HepG2 (cell line): ENCODE data around the gene CNEP1R1. TPM values are rescaled to one million over a fixed set of nuclear protein-coding genes. Genes with fewer than 3 reads are reported as not detected.

ENCODE experiments used
- ATAC-seq: fragments of 200-7000 bp; cut with Tn5 transposase; 3 replicates; pipeline ENCODE4 v1.9.1; 2020; ENCODE audit warnings: mild to moderate bottlenecking, moderate library complexity
- BruUV-seq: library from RNA; stranded (reverse); fragments of 400-500 nt; replicated peaks from 2 replicates; lab custom pipeline; 2021; lab: Mats Ljungman, UMichigan
- CTCF ChIA-PET: fragments of 300-600 bp; formaldehyde crosslinking; extraction: SDS; loops from one replicate; lab custom pipeline; 2021; ENCODE audit warnings: low total read pairs, inconsistent platforms, low intra/inter-chr PET ratio; lab: Yijun Ruan, JAX
- POLR2A ChIA-PET: fragments of 350-600 bp; sonication (Branson Sonifier 250); formaldehyde crosslinking; loops from one replicate; lab custom pipeline; 2020; ENCODE audit warnings: antibody characterized with exemption, inconsistent platforms; lab: Yijun Ruan, JAX
- DNase-seq: peaks from one replicate; pipeline ENCODE4 v3.0.0-alpha.2; 2015; ENCODE audit warnings: low spot score
- FAIRE-seq: peaks from 3 replicates; lab custom pipeline; 2011; peaks lifted over from hg19 to GRCh38; lab: Jason Lieb, UNC
- H2AFZ ChIP-seq: one replicate; pipeline ENCODE4 v1.6.1; 2011; ENCODE audit warnings: low read length, inconsistent platforms
- H3K27ac ChIP-seq: fragments of 300-600 bp; 3 replicates; pipeline ENCODE4 v1.8.0; 2011; ENCODE audit warnings: mixed run types, mild to moderate bottlenecking, mixed read lengths, low read length, inconsistent platforms; ENCODE audit not compliant: insufficient read depth; ENCODE audit errors: extremely low read length
- H3K27me3 ChIP-seq, 2 experiments: fragments of 200-600 bp in 1 of 2; 2 replicates in 1 of 2; 3 replicates in 1 of 2; pipeline versions ENCODE4 v1.6.0 to v1.8.0; 2011; ENCODE audit warnings: low read length in 2 of 2, mild to moderate bottlenecking in 2 of 2, moderate library complexity in 2 of 2, inconsistent platforms in 1 of 2; ENCODE audit not compliant: insufficient read depth in 2 of 2, control insufficient read depth in 1 of 2
- H3K36me3 ChIP-seq, 2 experiments: fragments of 200-600 bp in 1 of 2; replicated peaks in 1 of 2; 2 replicates in 1 of 2; 3 replicates in 1 of 2; pipeline versions ENCODE4 v1.5.1 to v1.8.0; 2011; ENCODE audit warnings: low read length in 2 of 2, inconsistent platforms in 1 of 2; ENCODE audit not compliant: insufficient read depth in 2 of 2, control insufficient read depth in 1 of 2
- H3K4me1 ChIP-seq: 2 replicates; pipeline ENCODE4 v1.5.1; 2012; ENCODE audit warnings: low read length, inconsistent platforms; ENCODE audit not compliant: insufficient read depth
- H3K4me2 ChIP-seq: 2 replicates; pipeline ENCODE4 v1.6.0; 2011; ENCODE audit warnings: low read depth, low read length, inconsistent platforms
- H3K4me3 ChIP-seq, 3 experiments: fragments of 200-600 bp in 1 of 3; sonication (generic), shearing (Covaris generic) in 1 of 3; replicated peaks in 1 of 3; 2 replicates each; pipeline ENCODE4 v1.5.1; 2011 to 2016; ENCODE audit warnings: low read length in 3 of 3, inconsistent platforms in 2 of 3, low read depth in 2 of 3, mild to moderate bottlenecking in 2 of 3, control low read depth in 1 of 3, mixed read lengths in 1 of 3; ENCODE audit not compliant: insufficient read depth in 1 of 3
- H3K79me2 ChIP-seq: one replicate; pipeline ENCODE4 v1.6.1; 2011; ENCODE audit warnings: low read length, inconsistent platforms; ENCODE audit not compliant: insufficient read depth
- H3K9ac ChIP-seq: 2 replicates; pipeline ENCODE4 v1.6.0; 2011; ENCODE audit warnings: mild to moderate bottlenecking, low read depth, low read length, inconsistent platforms; ENCODE audit not compliant: insufficient read depth
- H3K9me3 ChIP-seq: 2 replicates; pipeline ENCODE4 v1.5.1; 2012; ENCODE audit warnings: mild to moderate bottlenecking, low read length
- H4K20me1 ChIP-seq: 2 replicates; pipeline ENCODE4 v1.6.0; 2011; ENCODE audit warnings: inconsistent platforms, mild to moderate bottlenecking, low read length, moderate library complexity; ENCODE audit not compliant: insufficient read depth
- HCFC1 ChIP-seq: fragments of 150-350 bp; IDR thresholded peaks from 2 replicates; pipeline ENCODE4 v1.6.1; 2014; ENCODE audit warnings: low read depth, low read length
- HNF1A ChIP-seq, 2 experiments: sonication (generic) in 1 of 2; formaldehyde crosslinking in 1 of 2; IDR thresholded peaks; 2 replicates each; pipeline versions ENCODE4 v1.4.0 to v1.6.1; 2016 to 2020; ENCODE audit warnings: borderline replicate concordance in 1 of 2, low read depth in 1 of 2, mild to moderate bottlenecking in 1 of 2, missing genetic modification reagents in 1 of 2
- HNRNPH1 ChIP-seq: fragments of 200-400 bp; formaldehyde crosslinking; optimal IDR thresholded peaks from 2 replicates; pipeline ENCODE3; 2017; ENCODE audit warnings: mild to moderate bottlenecking, low read depth, low read length
- IRF2 ChIP-seq: IDR thresholded peaks from 2 replicates; pipeline ENCODE4 v1.6.1; 2018; ENCODE audit warnings: missing genetic modification reagents, missing compliant biosample characterization
- MAF1 ChIP-seq: sonication (generic); formaldehyde crosslinking; IDR thresholded peaks from 2 replicates; pipeline ENCODE4 v1.5.0; 2020; ENCODE audit warnings: missing genetic modification reagents, borderline replicate concordance
- PAWR ChIP-seq: sonication (generic); formaldehyde crosslinking; IDR thresholded peaks from 2 replicates; pipeline ENCODE4 v1.4.0; 2020; ENCODE audit warnings: missing genetic modification reagents, mild to moderate bottlenecking, borderline replicate concordance
- PHF5A ChIP-seq: IDR thresholded peaks from one replicate; pipeline ENCODE4 v1.6.1; 2018; ENCODE audit warnings: low read depth, missing genetic modification reagents; ENCODE audit not compliant: unreplicated experiment
- ZNF615 ChIP-seq: sonication (generic); formaldehyde crosslinking; IDR thresholded peaks from 2 replicates; pipeline ENCODE4 v1.5.0; 2020; ENCODE audit warnings: mild to moderate bottlenecking, missing genetic modification reagents, borderline replicate concordance
- WGBS: methylation state at CpG from one replicate; pipeline ENCODE4 v1.1.6; 2017; ENCODE audit warnings: low lambda C conversion rate; 5-methylcytosine and 5-hydroxymethylcytosine counted together
- in situ Hi-C: cut with HindIII; loops from 2 replicates; pipeline ENCODE4 v1.10.0; 2017; ENCODE audit warnings: low pct_unique_long_range_greater_than_20kb; ENCODE audit not compliant: extremely low pct_ligation_motif_present
- intact Hi-C: fragments of 100-400 bp; cut with micrococcal nuclease; formaldehyde crosslinking; loops from one replicate; pipeline ENCODE4 v1.10.0; 2022; ENCODE audit not compliant: unreplicated experiment
- polyA plus RNA-seq, 8 experiments: library from polyadenylated mRNA; depleted of rRNA in 3 of 8; stranded (reverse) in 7 of 8; unstranded in 1 of 8; fragments of >200 nt; fragmentation: Illumina TruSeq in 4 of 8; extraction: Trizol in 4 of 8; gene quantifications; 2 replicates each; pipeline versions ENCODE4 v1.2.1 to v1.2.3, GENCODE V29; 2011 to 2016; ENCODE audit warnings: low read depth in 4 of 8, missing spikeins in 1 of 8, mixed read lengths in 1 of 8; ENCODE audit not compliant: insufficient read depth in 1 of 8
- total RNA-seq, 5 experiments: library from RNA; depleted of rRNA; stranded (reverse); fragments of >200 nt; fragmentation: Illumina TruSeq; extraction: Trizol; gene quantifications; 2 replicates each; pipeline ENCODE4 v1.2.3, GENCODE V29; 2016; ENCODE audit warnings: low read depth in 1 of 5

The CNEP1R1 gene
- total and polyA plus RNA-seq, 2 of the 13 experiments (the other 11 are each of a cell fraction or from before 2014, with no cell fraction given), result 23.6 to 26.8 TPM

GRCh38 chr16:49994006-49994405 is 31.0 kb upstream of the CNEP1R1 start:
- CTCF ChIA-PET, result no interaction called here
- in situ Hi-C loops, result no loop called here

More at GRCh38 chr16:49994006-49994405, 31.0 kb upstream of the CNEP1R1 start:
- Histone ChIP-seq H3K27me3 (no peaks in the 10 kb centered on the region; a peak in 1 of 5 replicates), H3K4me2 (no peak overlapping the region), H2AFZ (no peak overlapping the region), H4K20me1 (no peaks in the 10 kb centered on the region), H3K36me3 (no peaks in the 10 kb centered on the region), H3K27ac (no peak overlapping the region), H3K9me3 (no peaks in the 10 kb centered on the region), H3K79me2 (no peaks in the 10 kb centered on the region), H3K9ac (no peak overlapping the region), H3K4me3 (no peak overlapping the region), H3K4me1 (no peaks in the 10 kb centered on the region)
- intact Hi-C loops, result no loop called here
- no TSS peak for BruUV-seq
- TF ChIP-seq PAWR (no peak), HNF1A (IDR thresholded peaks at IDR 0.05; ENCODE audit: low read depth) (no peak), HNF1A (CRISPR knock-in tag; IDR thresholded peaks at IDR 0.05; ENCODE audit: borderline replicate concordance) (no peak), ZNF615 (CRISPR knock-in tag) (no peak), MAF1 (CRISPR knock-in tag) (no peak), HNRNPH1 (no peak), HCFC1 (no peak), PHF5A (no peak), IRF2 (CRISPR knock-in tag) (no peak)
- 0% methylated on average over 1 of the region's 1 CpG for WGBS
- DNase-seq, result no peak
- no peak for FAIRE-seq
- POLR2A ChIA-PET, result no interaction called here
- ATAC-seq, result no peak
